ENCODE measurements around the gene CSNK1G3. TPM values are rescaled to one million over a fixed set of nuclear protein-coding genes. Genes with fewer than 3 reads are reported as not detected.

CSNK1G3 gene
- total and polyA plus RNA-seq, 2 experiments from 2014 or later, result 19.6 to 65.1 TPM

- TF ChIP-seq CTCF (conservative IDR thresholded peaks at IDR 0.05; ENCODE audit: low read depth in 2 of 2), result 0 out of 4 replicates have a peak, but pooled peaks of 1 of the 2 experiments have one; percentile 6
- TF ChIP-seq EZH2 (IDR thresholded peaks at IDR 0.05; ENCODE audit: low read depth, unreplicated experiment), result no peak
- no peak for ATAC-seq
Measured at GRCh38 chr5:123554601-123555000, 42.6 kb downstream of the CSNK1G3 start.

GRCh38 chr5:123557907-123558306, 45.9 kb downstream of the CSNK1G3 start:
- no peaks in the 10 kb centered on the region for H3K36me3 Mint-ChIP-seq (ENCODE audit: low read depth)
- no peak overlapping the region for H2AFZ ChIP-seq
- H3K4me3 Mint-ChIP-seq, result no peak overlapping the region
- peaks cover 2% of the 10 kb centered on the region for H3K27me3 Mint-ChIP-seq (ENCODE audit: insufficient read depth, low read depth, poor library complexity)
- no peak overlapping the region for H3K4me3 ChIP-seq
- H3K4me1 ChIP-seq (ENCODE audit: insufficient read depth), result peaks cover 15% of the 10 kb centered on the region; the same call in 1 of the 2 replicates
- no peak overlapping the region for H3K27ac Mint-ChIP-seq
- H3K9me3 Mint-ChIP-seq, result no peaks in the 10 kb centered on the region
- no peaks in the 10 kb centered on the region for H3K36me3 ChIP-seq (ENCODE audit: insufficient read depth)
- H3K79me2 ChIP-seq (replicated peaks; ENCODE audit: insufficient read depth), result peaks cover 35% of the 10 kb centered on the region; the same call in 1 of the 2 replicates
- DNase-seq (ENCODE audit: low spot score), result peak; percentile 45
- peak; percentile 76 for ATAC-seq
- H3F3A ChIP-seq (replicated peaks; ENCODE audit: low read depth), result no peaks in the 10 kb centered on the region
- no peaks in the 10 kb centered on the region for H3K9me2 ChIP-seq (ENCODE audit: insufficient read depth)
- TF ChIP-seq JUNB (IDR thresholded peaks at IDR 0.05; ENCODE audit: unreplicated experiment), result no peak
- peak in 1 of 2 experiments; percentile 16; a peak in 1 of 4 replicates for TF ChIP-seq CTCF (conservative IDR thresholded peaks at IDR 0.05; ENCODE audit: low read depth in 2 of 2)
- 0 out of 2 replicates have a peak, but pooled peaks cover 5% of the 10 kb centered on the region for H4K20me1 ChIP-seq (replicated peaks; ENCODE audit: insufficient read depth)
- no peak overlapping the region for H3K27ac ChIP-seq (ENCODE audit: low read depth)
- peaks cover 35% of the 10 kb centered on the region for H3K4me1 Mint-ChIP-seq
- H3K4me2 ChIP-seq, result no peak overlapping the region
- no peaks in the 10 kb centered on the region for H3K27me3 ChIP-seq (ENCODE audit: insufficient read depth)

More at GRCh38 chr5:123554601-123555000, 42.6 kb downstream of the CSNK1G3 start:
- peaks cover 27% of the 10 kb centered on the region for H3K79me2 ChIP-seq (replicated peaks; ENCODE audit: insufficient read depth)
- H3F3A ChIP-seq (replicated peaks; ENCODE audit: low read depth), result no peaks in the 10 kb centered on the region
- H3K36me3 ChIP-seq (ENCODE audit: insufficient read depth), result no peaks in the 10 kb centered on the region
- peaks cover 10% of the 10 kb centered on the region; the same call in 1 of the 2 replicates for H3K4me1 ChIP-seq (ENCODE audit: insufficient read depth)
- Mint-ChIP-seq H3K27me3 (ENCODE audit: insufficient read depth, low read depth, poor library complexity) (peaks cover 3% of the 10 kb centered on the region), H3K36me3 (ENCODE audit: low read depth) (no peaks in the 10 kb centered on the region), H3K4me3 (no peak overlapping the region), H3K9me3 (no peaks in the 10 kb centered on the region), H3K27ac (no peak overlapping the region), H3K4me1 (peaks cover 16% of the 10 kb centered on the region)
- no peaks in the 10 kb centered on the region for H3K27me3 ChIP-seq (ENCODE audit: insufficient read depth)
- H3K4me2 ChIP-seq, result no peak overlapping the region
- H3K9me2 ChIP-seq (ENCODE audit: insufficient read depth), result no peaks in the 10 kb centered on the region
- DNase-seq (ENCODE audit: low spot score), result no peak
- H3K27ac ChIP-seq (ENCODE audit: low read depth), result no peak overlapping the region
- no peak overlapping the region for H3K4me3 ChIP-seq
- 0 out of 2 replicates have a peak, but pooled peaks cover 5% of the 10 kb centered on the region for H4K20me1 ChIP-seq (replicated peaks; ENCODE audit: insufficient read depth)
- H2AFZ ChIP-seq, result no peak overlapping the region
